Measurements from ENCODE around the gene METTL13. TPM values are rescaled to one million over a fixed set of nuclear protein-coding genes. Genes with fewer than 3 reads are reported as not detected.

METTL13 gene
- total RNA-seq, 1 experiment from 2014 or later = 41.9 TPM

- H3K27ac ChIP-seq (ENCODE audit: low read length) = no peak overlapping the region
- TF ChIP-seq TCF7L2 (IDR thresholded peaks at IDR 0.05; ENCODE audit: low read depth, low read length) (no peak), POLR2AphosphoS5 (IDR thresholded peaks at IDR 0.05; ENCODE audit: low read depth, low read length) (no peak), CTCF (IDR thresholded peaks at IDR 0.05) (no peak), SIN3A (IDR thresholded peaks at IDR 0.05; ENCODE audit: borderline replicate concordance, insufficient read depth, low read depth, low read length) (no peak)
- TF ChIP-seq, protein P1, sequence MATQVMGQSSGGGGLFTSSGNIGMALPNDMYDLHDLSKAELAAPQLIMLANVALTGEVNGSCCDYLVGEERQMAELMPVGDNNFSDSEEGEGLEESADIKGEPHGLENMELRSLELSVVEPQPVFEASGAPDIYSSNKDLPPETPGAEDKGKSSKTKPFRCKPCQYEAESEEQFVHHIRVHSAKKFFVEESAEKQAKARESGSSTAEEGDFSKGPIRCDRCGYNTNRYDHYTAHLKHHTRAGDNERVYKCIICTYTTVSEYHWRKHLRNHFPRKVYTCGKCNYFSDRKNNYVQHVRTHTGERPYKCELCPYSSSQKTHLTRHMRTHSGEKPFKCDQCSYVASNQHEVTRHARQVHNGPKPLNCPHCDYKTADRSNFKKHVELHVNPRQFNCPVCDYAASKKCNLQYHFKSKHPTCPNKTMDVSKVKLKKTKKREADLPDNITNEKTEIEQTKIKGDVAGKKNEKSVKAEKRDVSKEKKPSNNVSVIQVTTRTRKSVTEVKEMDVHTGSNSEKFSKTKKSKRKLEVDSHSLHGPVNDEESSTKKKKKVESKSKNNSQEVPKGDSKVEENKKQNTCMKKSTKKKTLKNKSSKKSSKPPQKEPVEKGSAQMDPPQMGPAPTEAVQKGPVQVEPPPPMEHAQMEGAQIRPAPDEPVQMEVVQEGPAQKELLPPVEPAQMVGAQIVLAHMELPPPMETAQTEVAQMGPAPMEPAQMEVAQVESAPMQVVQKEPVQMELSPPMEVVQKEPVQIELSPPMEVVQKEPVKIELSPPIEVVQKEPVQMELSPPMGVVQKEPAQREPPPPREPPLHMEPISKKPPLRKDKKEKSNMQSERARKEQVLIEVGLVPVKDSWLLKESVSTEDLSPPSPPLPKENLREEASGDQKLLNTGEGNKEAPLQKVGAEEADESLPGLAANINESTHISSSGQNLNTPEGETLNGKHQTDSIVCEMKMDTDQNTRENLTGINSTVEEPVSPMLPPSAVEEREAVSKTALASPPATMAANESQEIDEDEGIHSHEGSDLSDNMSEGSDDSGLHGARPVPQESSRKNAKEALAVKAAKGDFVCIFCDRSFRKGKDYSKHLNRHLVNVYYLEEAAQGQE (IDR thresholded peaks at IDR 0.05; ENCODE audit: insufficient read depth in 1 of 2, low read depth in 2 of 2, low read length in 1 of 2) = no peak
- ATAC-seq = no peak
- POLR2A ChIA-PET = no interaction called here
- H3K27me3 ChIP-seq (ENCODE audit: control insufficient read depth, insufficient read depth, low read length) = no peaks in the 10 kb centered on the region
- no TSS peak for BruUV-seq (replicated peaks)
- DNase-seq (ENCODE audit: low read depth, low spot score) = no peak
- H3K4me1 ChIP-seq (ENCODE audit: control insufficient read depth, insufficient read depth, low read length) = no peaks in the 10 kb centered on the region
- in situ Hi-C loops (cut with HindIII; ENCODE audit: low pct_unique_long_range_greater_than_20kb, low sequenced_read_pairs) = no loop called here
- H3K36me3 ChIP-seq (ENCODE audit: control insufficient read depth, insufficient read depth, low read length) = peaks cover 33% of the 10 kb centered on the region
- H3K9me3 ChIP-seq (ENCODE audit: control insufficient read depth, insufficient read depth, low read depth, low read length) = no peaks in the 10 kb centered on the region
- H3K4me3 ChIP-seq (ENCODE audit: low read depth in 2 of 2, low read length in 2 of 2) = no peak overlapping the region
- intact Hi-C loops (cut with micrococcal nuclease; ENCODE audit: unreplicated experiment) = no loop called here
- CTCF ChIA-PET = no interaction called here
Observed at GRCh38 chr1:171792656-171793369, 11.4 kb downstream of the METTL13 start.

DNA sequence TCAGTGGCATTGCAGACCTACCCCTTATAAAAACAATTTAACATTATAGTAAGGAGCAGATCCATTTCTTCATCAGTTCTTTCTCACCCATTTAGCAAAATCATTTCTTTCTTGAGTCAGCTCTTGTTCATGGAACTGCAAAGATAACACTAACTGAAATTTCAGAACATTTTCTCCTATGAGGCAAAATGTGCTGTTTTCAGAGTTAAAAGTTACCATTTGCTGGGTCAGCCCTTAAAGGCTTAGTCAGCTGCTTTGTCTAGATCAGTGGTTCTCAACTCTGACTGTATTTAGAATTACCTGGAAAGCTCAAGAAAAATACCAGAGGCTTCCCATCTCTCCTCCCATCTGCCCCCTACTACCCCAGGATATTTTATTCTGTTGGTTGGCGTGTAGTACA lies 12.2 kb downstream of the METTL13 start:
- DNase-seq (ENCODE audit: low read depth, low spot score) = no peak
- no TSS peak for BruUV-seq (replicated peaks)
- no peaks in the 10 kb centered on the region for H3K9me3 ChIP-seq (ENCODE audit: control insufficient read depth, insufficient read depth, low read depth, low read length)
- ChIA-PET CTCF (no interaction called here), POLR2A (interaction anchor here (0.6 kb wide), 1 partner anchor 183 kb away, joined by 3 read pairs; no protein-coding TSS in a partner anchor)
- H3K27me3 ChIP-seq (ENCODE audit: control insufficient read depth, insufficient read depth, low read length) = no peaks in the 10 kb centered on the region
- no peak for TF ChIP-seq SIN3A (IDR thresholded peaks at IDR 0.05; ENCODE audit: borderline replicate concordance, insufficient read depth, low read depth, low read length)
- TF ChIP-seq, protein P1 (IDR thresholded peaks at IDR 0.05; ENCODE audit: insufficient read depth in 1 of 2, low read depth in 2 of 2, low read length in 1 of 2) = no peak
- no peak for TF ChIP-seq POLR2AphosphoS5 (IDR thresholded peaks at IDR 0.05; ENCODE audit: low read depth, low read length)
- TF ChIP-seq CTCF (IDR thresholded peaks at IDR 0.05) = no peak
- TF ChIP-seq TCF7L2 (IDR thresholded peaks at IDR 0.05; ENCODE audit: low read depth, low read length) = no peak
- in situ Hi-C loops (cut with HindIII; ENCODE audit: low pct_unique_long_range_greater_than_20kb, low sequenced_read_pairs) (no loop called here), intact Hi-C loops (cut with micrococcal nuclease; ENCODE audit: unreplicated experiment) (no loop called here)
- no peak for ATAC-seq
- no peak overlapping the region for H3K4me3 ChIP-seq (ENCODE audit: low read depth in 2 of 2, low read length in 2 of 2)
- H3K36me3 ChIP-seq (ENCODE audit: control insufficient read depth, insufficient read depth, low read length) = peaks cover 32% of the 10 kb centered on the region
- no peak overlapping the region for H3K27ac ChIP-seq (ENCODE audit: low read length)
- no peaks in the 10 kb centered on the region for H3K4me1 ChIP-seq (ENCODE audit: control insufficient read depth, insufficient read depth, low read length)

Data from Panc1 (cell line).